Testis (tissue), 2 donors: ENCODE measurements around the gene UTP11.

ENCODE experiments used
- CTCF ChIP-seq, 3 experiments: fragments of 450-650 bp in 2 of 3; fragments of 200-600 bp in 1 of 3; sonication (generic) in 1 of 3; IDR thresholded peaks; one replicate each; pipeline ENCODE4 v1.5.1; 2016 to 2019; ENCODE audit warnings: antibody characterized with exemption in 3 of 3, mild to moderate bottlenecking in 2 of 3, moderate library complexity in 1 of 3
- POLR2A ChIP-seq: fragments of 450-650 bp; IDR thresholded peaks from one replicate; pipeline ENCODE4 v1.6.1; 2017; ENCODE audit warnings: antibody characterized with exemption, mild to moderate bottlenecking, moderate library complexity

- TF ChIP-seq CTCF (IDR thresholded peaks at IDR 0.05) (no peak), POLR2A (no peak)
These were observed 11.7 kb upstream of the UTP11 start for GRCh38 chr1:38000529-38001455.
